Daoy (cell line): ENCODE data around the gene WDR35. TPM values are rescaled to one million over a fixed set of nuclear protein-coding genes. Genes with fewer than 3 reads are reported as not detected.
"Not testable (repeated sequence)": the region's sequence is repeated elsewhere in the genome, so short reads cannot be mapped to it uniquely, and the experiment has no call there.

Source experiments
- DNase-seq: peaks from one replicate; pipeline ENCODE4 v3.0.0-alpha.2; 2015; ENCODE audit warnings: low read depth
- total RNA-seq: library from RNA; depleted of rRNA; stranded (reverse); fragments of >200 nt; shearing (Covaris generic); gene quantifications from 2 replicates; pipeline ENCODE4 v1.2.3, GENCODE V29; 2014

Gene WDR35
- total RNA-seq, 1 experiment from 2014 or later: 17.8 TPM

GRCh38 chr2:19894134-19894792 is 95.6 kb downstream of the WDR35 start:
- DNase-seq: no peak

GRCh38 chr2:19893520-19894133 is 96.3 kb downstream of the WDR35 start:
- DNase-seq: no peak

- not testable (repeated sequence) for DNase-seq
Measured at GRCh38 chr2:19891971-19892370, 97.9 kb downstream of the WDR35 start.

DNA sequence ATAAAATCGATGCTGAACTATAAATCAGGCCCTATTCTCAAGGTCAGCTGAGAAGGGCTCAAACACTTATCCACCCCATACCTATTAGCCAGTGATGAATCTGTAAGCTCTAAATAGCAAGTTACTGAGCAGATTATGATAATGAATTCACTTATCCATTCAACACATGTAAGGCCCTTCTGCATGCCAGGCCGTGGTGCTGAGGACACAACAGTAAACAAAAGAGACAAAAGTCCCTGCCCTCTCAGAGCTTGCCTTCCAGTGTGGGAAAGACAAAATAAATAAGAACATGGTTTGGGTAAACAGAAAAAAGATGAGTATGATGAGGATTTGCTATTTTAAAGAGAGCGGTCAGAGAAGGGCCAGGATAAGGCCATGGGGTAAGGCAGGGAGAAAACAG is 99.8 kb downstream of the WDR35 start:
- no peak for DNase-seq

GRCh38 chr2:19888831-19889230 is 101.1 kb downstream of the WDR35 start:
- no peak for DNase-seq

GRCh38 chr2:19887510-19887909 is 102.4 kb downstream of the WDR35 start:
- no peak for DNase-seq

DNA sequence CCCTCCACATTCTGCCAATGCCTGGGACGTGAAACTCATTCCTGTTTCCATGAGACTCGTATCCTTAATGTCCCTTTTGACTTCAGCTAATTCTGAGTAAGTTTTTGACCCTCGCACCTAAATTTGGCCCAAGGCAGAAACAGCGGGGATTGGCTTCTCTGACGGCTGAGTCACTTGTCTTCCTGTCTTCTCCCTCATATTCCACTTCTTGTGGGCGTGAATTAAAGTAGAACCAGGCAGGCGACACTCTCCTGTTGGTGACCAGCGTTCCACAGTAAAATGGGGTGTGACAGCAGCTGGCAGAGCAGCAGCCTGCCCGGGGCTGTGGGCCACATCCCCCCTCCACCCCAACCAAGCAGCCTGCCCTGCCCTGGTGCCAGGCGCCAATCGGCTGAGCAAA is 103.6 kb downstream of the WDR35 start:
- no peak for DNase-seq

DNA sequence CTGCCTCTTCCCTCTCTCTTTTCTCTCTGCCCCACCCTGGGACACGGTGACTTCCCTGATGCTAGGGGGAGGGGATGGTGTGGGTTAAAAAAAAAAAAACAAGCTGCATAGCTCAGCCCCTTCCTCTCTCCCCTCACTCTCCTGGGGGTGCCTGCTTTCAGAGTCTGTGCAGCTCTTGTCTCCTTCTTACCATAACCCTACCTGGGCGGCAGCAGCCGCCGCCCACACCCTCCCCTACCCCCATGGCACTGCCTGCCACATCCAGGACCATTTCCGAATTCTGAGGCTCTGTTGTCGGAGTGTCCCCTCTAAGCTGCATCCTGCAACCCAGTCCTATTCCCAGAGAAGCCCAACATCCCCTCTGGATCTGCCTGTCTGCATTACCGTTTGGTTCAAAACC is 104.1 kb downstream of the WDR35 start:
- no peak for DNase-seq

- no peak for DNase-seq
Measured at GRCh38 chr2:19883971-19884720, 105.8 kb downstream of the WDR35 start.

DNA sequence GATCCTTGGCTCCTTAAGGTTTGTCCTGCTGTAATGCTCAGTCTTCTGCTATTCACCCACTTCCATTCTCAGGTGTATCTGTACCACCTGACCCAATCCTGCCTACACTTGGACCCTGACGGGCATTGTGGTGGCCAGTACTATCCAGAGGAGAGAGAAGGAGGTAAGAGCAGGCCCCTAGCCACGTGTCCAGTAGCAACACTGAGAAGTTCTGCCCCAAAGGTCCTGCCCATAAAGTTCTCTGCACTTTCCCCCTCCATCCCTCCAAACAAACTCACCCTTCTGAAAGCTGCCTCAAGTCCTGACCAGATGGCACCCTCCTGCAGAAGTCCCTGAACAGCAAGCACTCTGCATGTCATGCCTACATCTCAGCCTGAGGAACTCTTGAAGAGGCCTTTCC is 106.4 kb downstream of the WDR35 start:
- DNase-seq: no peak

- no peak for DNase-seq
Measured at GRCh38 chr2:19882286-19882685, 107.6 kb downstream of the WDR35 start.

DNA sequence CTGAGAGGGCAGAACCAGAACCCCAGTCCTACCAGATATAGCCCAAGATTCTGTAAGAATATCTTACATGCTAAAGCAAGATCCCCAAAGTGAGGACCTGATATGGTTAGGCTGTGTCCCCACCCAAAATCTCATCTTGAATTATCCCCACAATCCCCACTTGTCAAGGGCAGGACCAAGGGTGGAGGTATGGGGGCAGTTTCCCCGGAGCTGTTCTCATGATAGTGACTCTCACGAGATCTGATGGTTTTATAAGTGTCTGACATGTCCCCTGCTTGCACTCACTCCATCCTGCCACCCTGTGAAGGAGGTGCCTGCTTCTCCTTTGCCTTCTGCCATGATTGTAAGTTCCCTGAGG is 108.0 kb downstream of the WDR35 start:
- DNase-seq: no peak

DNA sequence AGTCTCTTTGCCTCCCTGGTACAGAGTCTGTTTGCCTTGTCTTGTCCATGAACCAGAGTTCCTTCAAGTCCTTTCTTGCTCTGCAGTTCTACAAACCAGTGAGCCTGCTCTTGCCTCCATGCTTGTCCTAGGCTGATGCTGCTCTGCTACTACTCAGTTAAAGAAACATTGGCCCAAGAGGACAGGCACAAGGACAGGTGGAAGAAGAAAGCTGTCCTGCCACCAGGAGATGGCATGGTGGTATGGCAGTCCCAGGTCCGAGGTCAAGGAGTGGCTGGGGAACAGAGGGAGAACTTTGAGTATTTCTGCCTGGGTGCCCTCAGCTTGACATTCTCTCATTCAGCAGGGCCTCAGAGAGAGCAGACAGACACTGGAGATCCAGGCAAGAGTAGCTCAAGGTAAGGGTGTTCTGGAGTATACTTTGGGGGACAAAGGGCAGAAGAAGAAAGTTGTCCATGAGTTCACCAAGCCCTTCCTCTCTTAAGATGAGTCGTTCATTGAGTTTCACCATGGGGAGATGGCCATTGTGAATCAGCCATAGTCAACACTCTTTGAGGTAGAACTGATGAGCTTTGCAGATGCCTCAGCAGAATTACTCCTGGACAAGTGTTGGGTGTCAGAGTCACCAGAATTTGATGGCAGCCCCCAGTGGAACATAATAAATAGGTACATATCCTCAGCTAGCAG is 108.5 kb downstream of the WDR35 start:
- no peak for DNase-seq

GRCh38 chr2:19880191-19880590 is 109.7 kb downstream of the WDR35 start:
- not testable (repeated sequence) for DNase-seq

DNA sequence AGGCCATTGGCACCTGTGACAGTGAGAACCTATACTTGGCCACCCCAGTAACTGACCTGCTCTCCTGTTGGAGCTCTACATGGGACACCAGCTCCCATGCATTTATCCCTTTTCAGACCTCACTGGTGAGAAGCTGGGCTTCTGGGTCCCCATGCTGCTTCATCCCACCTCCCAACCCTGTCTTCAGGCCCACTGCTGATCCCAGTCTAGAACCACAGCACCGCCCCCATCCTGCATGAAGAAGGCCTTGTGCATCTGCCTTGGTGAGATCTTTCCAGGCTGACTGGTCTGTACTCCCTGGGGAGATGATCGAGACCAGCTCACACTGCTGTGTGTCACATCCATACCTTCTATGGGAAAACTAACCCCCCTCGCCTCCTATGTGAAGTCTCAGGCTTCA is 110.8 kb downstream of the WDR35 start:
- no peak for DNase-seq

- no peak for DNase-seq
Measured at GRCh38 chr2:19878268-19879046, 111.4 kb downstream of the WDR35 start.

DNA sequence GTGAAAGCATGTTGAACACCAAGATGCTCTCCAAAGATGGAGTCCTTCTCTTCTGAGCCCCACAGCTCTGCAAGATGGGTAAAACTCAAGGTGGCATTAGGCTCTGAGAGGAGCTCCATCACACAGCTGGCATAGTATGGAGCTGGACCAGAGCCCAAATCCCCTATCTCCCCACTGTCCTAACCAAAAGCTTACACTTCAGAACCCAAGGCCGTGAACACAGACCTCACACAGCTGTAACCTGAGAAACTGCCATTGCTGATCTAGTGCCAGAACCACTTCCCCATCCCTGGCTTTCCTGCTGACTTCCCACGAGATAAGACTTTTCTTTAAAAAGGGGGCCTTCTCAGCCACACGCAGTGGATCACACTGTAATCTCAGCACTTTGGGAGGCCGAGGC is 113.2 kb downstream of the WDR35 start:
- peak; percentile 54 for DNase-seq

DNA sequence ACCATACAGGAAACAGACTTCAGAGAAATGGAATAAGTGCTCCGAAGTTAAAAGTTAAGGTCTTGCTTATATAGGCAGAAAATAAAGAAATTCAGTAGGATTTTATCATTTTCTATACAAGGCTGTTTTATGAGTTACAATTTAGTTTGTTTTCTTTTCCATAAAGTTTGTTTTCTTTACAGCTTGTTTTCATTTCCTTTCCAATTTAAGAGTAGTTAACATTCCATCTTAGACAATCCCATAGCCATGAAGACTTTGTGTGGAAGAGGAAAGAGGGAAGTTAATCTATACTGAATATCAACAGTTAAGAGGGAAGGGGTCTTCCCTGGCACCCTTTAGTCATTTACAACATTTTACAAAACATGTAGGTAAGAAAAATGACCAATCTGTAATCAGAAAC is 114.6 kb downstream of the WDR35 start:
- no peak for DNase-seq

DNA sequence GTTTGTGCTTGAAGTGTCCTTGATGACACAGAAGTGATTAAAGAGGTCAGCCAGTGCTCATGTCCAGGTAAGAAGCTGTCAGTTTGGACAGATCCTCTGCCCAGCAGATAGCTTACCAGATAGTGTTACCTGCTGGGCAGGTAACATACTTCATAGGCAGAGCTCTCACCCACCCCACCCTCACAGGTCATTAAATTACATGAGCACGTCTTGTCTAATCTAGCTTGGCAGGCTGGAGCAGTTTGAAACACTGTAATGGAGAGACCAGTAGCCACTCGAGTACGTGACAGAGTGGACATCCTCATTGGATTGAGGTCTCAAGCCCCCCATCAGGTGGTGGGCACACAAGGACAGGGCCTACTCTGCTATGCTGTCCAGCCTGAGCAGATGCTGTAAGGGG is 115.2 kb downstream of the WDR35 start:
- no peak for DNase-seq

- no peak for DNase-seq
Measured at GRCh38 chr2:19873014-19873413, 116.9 kb downstream of the WDR35 start.

DNA sequence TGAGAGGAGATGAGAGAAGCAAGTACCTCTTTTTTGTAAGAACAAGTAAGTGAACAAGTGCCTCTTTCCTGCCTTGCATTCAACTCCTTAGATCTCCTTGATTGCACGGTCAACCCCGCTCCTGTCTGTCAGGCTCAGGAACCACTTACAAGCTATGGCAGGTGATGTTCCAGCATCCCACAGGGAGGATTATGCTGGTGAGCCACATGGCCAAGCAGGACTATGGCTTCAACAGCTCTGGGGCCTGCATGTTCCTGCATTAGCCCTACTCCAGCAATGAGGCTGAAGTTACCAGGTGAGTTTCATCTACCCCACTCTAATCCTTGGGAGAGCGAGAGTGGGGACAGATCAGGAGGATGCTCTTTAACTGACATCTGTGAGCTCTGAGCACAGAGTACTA is 117.6 kb downstream of the WDR35 start:
- DNase-seq: no peak

GRCh38 chr2:19871836-19872235 is 118.1 kb downstream of the WDR35 start:
- no peak for DNase-seq
